H9 (cell line): ENCODE measurements around the gene DPH7. TPM values are rescaled to one million over a fixed set of nuclear protein-coding genes. Genes with fewer than 3 reads are reported as not detected.

ENCODE experiments used
- DNase-seq: peaks from one replicate; pipeline ENCODE4 v3.0.0-alpha.2; 2017
- H2AFZ ChIP-seq: one replicate; pipeline ENCODE4 v1.6.1; 2013; ENCODE audit warnings: mild to moderate bottlenecking, low read length, control low read depth, moderate library complexity
- H2AK5ac ChIP-seq: 2 replicates; pipeline ENCODE4 v1.6.1; 2013; ENCODE audit warnings: low read length, control low read depth, mixed read lengths; ENCODE audit not compliant: insufficient read length
- H2BK120ac ChIP-seq: one replicate; pipeline ENCODE4 v1.6.1; 2013; ENCODE audit warnings: low read depth, mild to moderate bottlenecking, low read length, control low read depth, inconsistent platforms; ENCODE audit not compliant: poor library complexity, severe bottlenecking
- H2BK12ac ChIP-seq: 2 replicates; pipeline ENCODE4 v1.6.1; 2013; ENCODE audit warnings: low read length, control low read depth, mixed read lengths, low read depth; ENCODE audit not compliant: insufficient read length
- H2BK15ac ChIP-seq: 2 replicates; pipeline ENCODE4 v1.6.1; 2013; ENCODE audit warnings: low read depth, low read length, control low read depth
- H2BK20ac ChIP-seq: one replicate; pipeline ENCODE4 v1.6.1; 2013; ENCODE audit warnings: low read depth, mild to moderate bottlenecking, low read length, control low read depth, inconsistent platforms; ENCODE audit not compliant: poor library complexity, severe bottlenecking
- H2BK5ac ChIP-seq: 2 replicates; pipeline ENCODE4 v1.6.1; 2013; ENCODE audit warnings: low read length, control low read depth, mixed read lengths; ENCODE audit not compliant: insufficient read length
- H3K14ac ChIP-seq: 2 replicates; pipeline ENCODE4 v1.6.1; 2013; ENCODE audit warnings: low read length, control low read depth; ENCODE audit not compliant: insufficient read depth
- H3K18ac ChIP-seq: 2 replicates; pipeline ENCODE4 v1.6.1; 2013; ENCODE audit warnings: low read depth, mild to moderate bottlenecking, mixed read lengths, low read length, control low read depth; ENCODE audit not compliant: insufficient read length
- H3K23ac ChIP-seq: 2 replicates; pipeline ENCODE4 v1.6.1; 2013; ENCODE audit warnings: low read length, control low read depth, mixed read lengths, low read depth; ENCODE audit not compliant: insufficient read length
- H3K23me2 ChIP-seq: 2 replicates; pipeline ENCODE4 v1.6.1; 2013; ENCODE audit warnings: low read depth, mild to moderate bottlenecking, mixed read lengths, low read length, control low read depth; ENCODE audit not compliant: insufficient read length, poor library complexity, severe bottlenecking
- H3K27ac ChIP-seq: 2 replicates; pipeline ENCODE4 v1.5.1; 2013; ENCODE audit warnings: low read length, control low read depth, mixed read lengths, low read depth; ENCODE audit not compliant: insufficient read length
- H3K27me3 ChIP-seq: 2 replicates; pipeline ENCODE4 v1.6.1; 2013; ENCODE audit warnings: low read length, control low read depth, inconsistent platforms; ENCODE audit not compliant: insufficient read depth
- H3K4ac ChIP-seq: 2 replicates; pipeline ENCODE4 v1.6.1; 2013; ENCODE audit warnings: low read depth, mild to moderate bottlenecking, control low read depth, inconsistent platforms, low read length, moderate library complexity
- H3K4me1 ChIP-seq: 2 replicates; pipeline ENCODE4 v1.6.1; 2013; ENCODE audit warnings: low read length, control low read depth, inconsistent platforms; ENCODE audit not compliant: insufficient read depth
- H3K4me2 ChIP-seq: 2 replicates; pipeline ENCODE4 v1.6.1; 2013; ENCODE audit warnings: low read length, control low read depth, mixed read lengths; ENCODE audit not compliant: insufficient read length, insufficient read depth
- H3K56ac ChIP-seq: 2 replicates; pipeline ENCODE4 v1.6.1; 2013; ENCODE audit warnings: low read depth, mild to moderate bottlenecking, mixed read lengths, low read length, control low read depth; ENCODE audit not compliant: insufficient read length
- H3K79me1 ChIP-seq: 2 replicates; pipeline ENCODE4 v1.6.1; 2013; ENCODE audit warnings: low read depth, mild to moderate bottlenecking, moderate library complexity, low read length, control low read depth, inconsistent platforms; ENCODE audit not compliant: insufficient read depth, poor library complexity, severe bottlenecking
- H3K79me2 ChIP-seq: 2 replicates; pipeline ENCODE4 v1.6.1; 2013; ENCODE audit warnings: low read length, control low read depth, inconsistent platforms; ENCODE audit not compliant: insufficient read depth
- H3K9ac ChIP-seq: 2 replicates; pipeline ENCODE4 v1.6.1; 2013; ENCODE audit warnings: low read length, control low read depth, mixed read lengths; ENCODE audit not compliant: insufficient read length; ENCODE audit errors: extremely low read depth
- H3K9me3 ChIP-seq: one replicate; pipeline ENCODE4 v1.6.1; 2013; ENCODE audit warnings: low read depth, low read length, inconsistent platforms; ENCODE audit not compliant: control insufficient read depth
- H3T11ph ChIP-seq: one replicate; pipeline ENCODE4 v1.6.1; 2013; ENCODE audit warnings: mild to moderate bottlenecking, low read length, control low read depth, inconsistent platforms
- H4K20me1 ChIP-seq: one replicate; pipeline ENCODE4 v1.6.1; 2013; ENCODE audit not compliant: control insufficient read depth, insufficient read length, insufficient read depth
- H4K5ac ChIP-seq: 2 replicates; pipeline ENCODE4 v1.6.1; 2013; ENCODE audit warnings: low read depth, mild to moderate bottlenecking, mixed read lengths, low read length, control low read depth; ENCODE audit not compliant: insufficient read length
- H4K8ac ChIP-seq: replicated peaks from 2 replicates; pipeline ENCODE4 v1.6.1; 2013; ENCODE audit warnings: low read length, control low read depth, mixed read lengths, low read depth; ENCODE audit not compliant: insufficient read length
- H4K91ac ChIP-seq: 2 replicates; pipeline ENCODE4 v1.6.1; 2013; ENCODE audit warnings: low read depth, mild to moderate bottlenecking, moderate library complexity, mixed read lengths, low read length, control low read depth; ENCODE audit not compliant: insufficient read length
- H3K27ac Mint-ChIP-seq, 3 experiments: 2 replicates in 2 of 3; 3 replicates in 1 of 3; pipeline ENCODE4 v1.8.0; 2020 to 2021; ENCODE audit warnings: mixed read lengths in 3 of 3, mild to moderate bottlenecking in 1 of 3, moderate library complexity in 1 of 3
- H3K27me3 Mint-ChIP-seq: 2 replicates; pipeline ENCODE4 v1.8.0; 2021; ENCODE audit warnings: low read depth, mild to moderate bottlenecking, moderate library complexity, mixed read lengths
- H3K36me3 Mint-ChIP-seq, 3 experiments: 2 replicates in 2 of 3; 3 replicates in 1 of 3; pipeline ENCODE4 v1.8.0; 2020 to 2021; ENCODE audit warnings: low read depth in 3 of 3, mixed read lengths in 3 of 3; ENCODE audit not compliant: insufficient read depth in 1 of 3
- H3K4me1 Mint-ChIP-seq, 2 experiments: 2 replicates each; pipeline ENCODE4 v1.8.0; 2020; ENCODE audit warnings: mixed read lengths in 2 of 2
- H3K4me3 Mint-ChIP-seq, 2 experiments: 2 replicates in 1 of 2; 3 replicates in 1 of 2; pipeline ENCODE4 v1.8.0; 2020 to 2021; ENCODE audit warnings: mild to moderate bottlenecking in 2 of 2, mixed read lengths in 2 of 2, moderate library complexity in 1 of 2
- H3K9me3 Mint-ChIP-seq, 2 experiments: 2 replicates in 1 of 2; 3 replicates in 1 of 2; pipeline ENCODE4 v1.8.0; 2020; ENCODE audit warnings: mild to moderate bottlenecking in 2 of 2, mixed read lengths in 2 of 2, moderate library complexity in 1 of 2
- total RNA-seq: library from RNA; stranded (reverse); gene quantifications from 2 replicates; pipeline ENCODE4 v1.2.1, GENCODE V29; 2021
- TF ChIP-seq, protein P1 (sequence below): fragments of 200-600 bp; sonication (generic); conservative IDR thresholded peaks from 3 replicates; pipeline ENCODE4 v1.8.0; 2021; ENCODE audit warnings: antibody characterized with exemption, mild to moderate bottlenecking

DPH7 gene
- total RNA-seq, 1 experiment from 2014 or later: 51.3 TPM

DNA sequence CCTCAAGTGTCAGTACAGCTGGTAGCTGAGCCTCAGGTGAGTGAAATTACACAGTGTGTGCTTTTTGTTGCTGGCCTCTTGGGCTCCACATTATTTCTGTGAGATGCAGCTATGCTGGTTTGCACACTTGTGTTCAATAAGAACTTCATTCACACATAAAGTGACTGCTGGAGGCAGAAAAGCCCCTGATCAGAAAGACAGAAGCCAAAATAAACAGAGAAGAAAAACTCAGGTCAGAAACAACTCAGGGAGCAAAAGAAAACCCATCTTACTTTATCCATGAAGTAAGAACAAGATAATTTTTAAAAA is 43.7 kb downstream of the DPH7 start:
- no peak overlapping the region for H2AFZ ChIP-seq
- H3K79me1 ChIP-seq: no peaks in the 10 kb centered on the region
- Mint-ChIP-seq H3K9me3 (peaks cover 10 to 24% of the 10 kb centered on the region in 2 experiments), H3K27ac (no peak overlapping the region), H3K36me3 (peaks cover 4 to 8% (median 5%) of the 10 kb centered on the region in 3 experiments; a peak in 5 of 7 replicates), H3K4me3 (no peak overlapping the region), H3K27me3 (peaks cover 5% of the 10 kb centered on the region), H3K4me1 (peaks cover 3 to 5% of the 10 kb centered on the region in 2 experiments)
- H2BK5ac ChIP-seq: no peak overlapping the region
- H2BK120ac ChIP-seq: no peak overlapping the region
- H3K4me1 ChIP-seq: no peaks in the 10 kb centered on the region
- no peak overlapping the region for H4K5ac ChIP-seq
- H3K23me2 ChIP-seq: peaks cover 2% of the 10 kb centered on the region
- H2BK12ac ChIP-seq: no peak overlapping the region
- H4K20me1 ChIP-seq: peaks cover 7% of the 10 kb centered on the region
- H3K18ac ChIP-seq: no peak overlapping the region
- TF ChIP-seq, protein P1, sequence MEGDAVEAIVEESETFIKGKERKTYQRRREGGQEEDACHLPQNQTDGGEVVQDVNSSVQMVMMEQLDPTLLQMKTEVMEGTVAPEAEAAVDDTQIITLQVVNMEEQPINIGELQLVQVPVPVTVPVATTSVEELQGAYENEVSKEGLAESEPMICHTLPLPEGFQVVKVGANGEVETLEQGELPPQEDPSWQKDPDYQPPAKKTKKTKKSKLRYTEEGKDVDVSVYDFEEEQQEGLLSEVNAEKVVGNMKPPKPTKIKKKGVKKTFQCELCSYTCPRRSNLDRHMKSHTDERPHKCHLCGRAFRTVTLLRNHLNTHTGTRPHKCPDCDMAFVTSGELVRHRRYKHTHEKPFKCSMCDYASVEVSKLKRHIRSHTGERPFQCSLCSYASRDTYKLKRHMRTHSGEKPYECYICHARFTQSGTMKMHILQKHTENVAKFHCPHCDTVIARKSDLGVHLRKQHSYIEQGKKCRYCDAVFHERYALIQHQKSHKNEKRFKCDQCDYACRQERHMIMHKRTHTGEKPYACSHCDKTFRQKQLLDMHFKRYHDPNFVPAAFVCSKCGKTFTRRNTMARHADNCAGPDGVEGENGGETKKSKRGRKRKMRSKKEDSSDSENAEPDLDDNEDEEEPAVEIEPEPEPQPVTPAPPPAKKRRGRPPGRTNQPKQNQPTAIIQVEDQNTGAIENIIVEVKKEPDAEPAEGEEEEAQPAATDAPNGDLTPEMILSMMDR: no peak; the same call in 2 of the 3 replicates
- H3K27ac ChIP-seq: no peak overlapping the region
- H3K4ac ChIP-seq: no peak overlapping the region
- H4K91ac ChIP-seq: no peak overlapping the region
- H2BK20ac ChIP-seq: no peak overlapping the region
- H3K9me3 ChIP-seq: no peaks in the 10 kb centered on the region
- no peaks in the 10 kb centered on the region for H3K79me2 ChIP-seq
- no peak overlapping the region for H3K56ac ChIP-seq
- H2AK5ac ChIP-seq: no peak overlapping the region
- no peak overlapping the region for H3K4me2 ChIP-seq
- H3K27me3 ChIP-seq: no peaks in the 10 kb centered on the region
- no peak overlapping the region for H3T11ph ChIP-seq
- DNase-seq: no peak
- H3K9ac ChIP-seq: no peak overlapping the region
- no peak overlapping the region for H3K23ac ChIP-seq
- no peak overlapping the region for H2BK15ac ChIP-seq
- H4K8ac ChIP-seq: no peak overlapping the region
- H3K14ac ChIP-seq: no peak overlapping the region
